ENCODE results near the gene PIEZO2. TPM values are rescaled to one million over a fixed set of nuclear protein-coding genes. Genes with fewer than 3 reads are reported as not detected.
A peak's percentile ranks its signal among the peaks of the same experiment; 100 is the strongest.

The PIEZO2 gene
- total RNA-seq, 1 donor from 2014 or later = 4.2 TPM

DNA sequence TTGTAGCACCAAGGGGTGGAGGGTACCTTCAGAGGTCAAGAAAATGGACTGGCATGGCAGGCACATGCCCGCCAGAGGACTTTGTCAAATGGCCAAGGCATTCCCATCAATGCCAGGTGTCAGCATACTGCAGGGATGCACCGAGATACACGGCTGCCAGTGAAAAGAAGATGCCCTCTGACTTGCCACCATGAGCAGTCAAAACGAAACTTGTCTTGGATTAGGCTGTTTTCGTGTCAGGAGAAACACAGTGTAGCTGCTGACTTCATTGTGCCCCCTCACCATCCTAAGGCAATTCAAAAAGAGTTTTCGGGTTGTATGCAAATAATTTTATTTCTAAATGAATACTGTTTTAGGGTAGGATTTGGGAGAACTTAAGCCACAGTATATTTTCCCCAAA lies 442.1 kb downstream of the PIEZO2 start:
- H3K9me3 ChIP-seq (ENCODE audit: low read depth) = no peaks in the 10 kb centered on the region
- H3K36me3 Mint-ChIP-seq = peaks cover 2% of the 10 kb centered on the region
- TF ChIP-seq EZH2phosphoT487 (IDR thresholded peaks at IDR 0.05) = no peak
- TF ChIP-seq, protein P1, sequence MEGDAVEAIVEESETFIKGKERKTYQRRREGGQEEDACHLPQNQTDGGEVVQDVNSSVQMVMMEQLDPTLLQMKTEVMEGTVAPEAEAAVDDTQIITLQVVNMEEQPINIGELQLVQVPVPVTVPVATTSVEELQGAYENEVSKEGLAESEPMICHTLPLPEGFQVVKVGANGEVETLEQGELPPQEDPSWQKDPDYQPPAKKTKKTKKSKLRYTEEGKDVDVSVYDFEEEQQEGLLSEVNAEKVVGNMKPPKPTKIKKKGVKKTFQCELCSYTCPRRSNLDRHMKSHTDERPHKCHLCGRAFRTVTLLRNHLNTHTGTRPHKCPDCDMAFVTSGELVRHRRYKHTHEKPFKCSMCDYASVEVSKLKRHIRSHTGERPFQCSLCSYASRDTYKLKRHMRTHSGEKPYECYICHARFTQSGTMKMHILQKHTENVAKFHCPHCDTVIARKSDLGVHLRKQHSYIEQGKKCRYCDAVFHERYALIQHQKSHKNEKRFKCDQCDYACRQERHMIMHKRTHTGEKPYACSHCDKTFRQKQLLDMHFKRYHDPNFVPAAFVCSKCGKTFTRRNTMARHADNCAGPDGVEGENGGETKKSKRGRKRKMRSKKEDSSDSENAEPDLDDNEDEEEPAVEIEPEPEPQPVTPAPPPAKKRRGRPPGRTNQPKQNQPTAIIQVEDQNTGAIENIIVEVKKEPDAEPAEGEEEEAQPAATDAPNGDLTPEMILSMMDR (IDR thresholded peaks at IDR 0.05) = no peak
- TF ChIP-seq EZH2 (IDR thresholded peaks at IDR 0.05) = no peak
- H3K9me3 Mint-ChIP-seq = no peaks in the 10 kb centered on the region
- DNase-seq (ENCODE audit: low spot score) = no peak
- no peaks in the 10 kb centered on the region for H3F3A ChIP-seq (ENCODE audit: low read depth)
- no peaks in the 10 kb centered on the region for H4K20me1 ChIP-seq (ENCODE audit: low read depth)
- no peak overlapping the region for H3K27ac ChIP-seq
- H3K9ac ChIP-seq = no peak overlapping the region
- no peak overlapping the region for H3K27ac Mint-ChIP-seq
- no peaks in the 10 kb centered on the region for H3K79me2 ChIP-seq (ENCODE audit: low read depth)
- no peak overlapping the region for H3K4me2 ChIP-seq
- no peaks in the 10 kb centered on the region for H3K4me1 ChIP-seq
- peaks cover 11% of the 10 kb centered on the region for H3K4me1 Mint-ChIP-seq
- no peak overlapping the region for H3K4me3 Mint-ChIP-seq
- H3K27me3 Mint-ChIP-seq (ENCODE audit: insufficient read depth, low read depth) = peaks cover 3% of the 10 kb centered on the region
- no peaks in the 10 kb centered on the region for H3K36me3 ChIP-seq
- no peak overlapping the region for H3K4me3 ChIP-seq
- H3K27me3 ChIP-seq = no peaks in the 10 kb centered on the region
- H2AFZ ChIP-seq (replicated peaks) = no peak overlapping the region

GRCh38 chr18:10705786-10706185 lies 443.6 kb downstream of the PIEZO2 start:
- peaks cover 3% of the 10 kb centered on the region for H3K27me3 Mint-ChIP-seq (ENCODE audit: insufficient read depth, low read depth)
- Histone ChIP-seq H3K9me3 (ENCODE audit: low read depth) (no peaks in the 10 kb centered on the region), H3K9ac (no peak overlapping the region), H3K27ac (no peak overlapping the region), H3K4me2 (no peak overlapping the region), H3K4me3 (no peak overlapping the region), H2AFZ (replicated peaks) (no peak overlapping the region), H3F3A (ENCODE audit: low read depth) (no peaks in the 10 kb centered on the region), H3K79me2 (ENCODE audit: low read depth) (no peaks in the 10 kb centered on the region), H3K27me3 (no peaks in the 10 kb centered on the region), H4K20me1 (ENCODE audit: low read depth) (no peaks in the 10 kb centered on the region), H3K36me3 (no peaks in the 10 kb centered on the region), H3K4me1 (no peaks in the 10 kb centered on the region)
- peaks cover 11% of the 10 kb centered on the region for H3K4me1 Mint-ChIP-seq
- H3K36me3 Mint-ChIP-seq = peaks cover 2% of the 10 kb centered on the region
- no peak overlapping the region for H3K4me3 Mint-ChIP-seq
- TF ChIP-seq EZH2phosphoT487 (IDR thresholded peaks at IDR 0.05) (no peak), EZH2 (IDR thresholded peaks at IDR 0.05) (no peak)
- TF ChIP-seq, protein P1 (IDR thresholded peaks at IDR 0.05) = no peak
- H3K27ac Mint-ChIP-seq = no peak overlapping the region
- peak; percentile 12 for DNase-seq (ENCODE audit: low spot score)
- H3K9me3 Mint-ChIP-seq = no peaks in the 10 kb centered on the region

DNA sequence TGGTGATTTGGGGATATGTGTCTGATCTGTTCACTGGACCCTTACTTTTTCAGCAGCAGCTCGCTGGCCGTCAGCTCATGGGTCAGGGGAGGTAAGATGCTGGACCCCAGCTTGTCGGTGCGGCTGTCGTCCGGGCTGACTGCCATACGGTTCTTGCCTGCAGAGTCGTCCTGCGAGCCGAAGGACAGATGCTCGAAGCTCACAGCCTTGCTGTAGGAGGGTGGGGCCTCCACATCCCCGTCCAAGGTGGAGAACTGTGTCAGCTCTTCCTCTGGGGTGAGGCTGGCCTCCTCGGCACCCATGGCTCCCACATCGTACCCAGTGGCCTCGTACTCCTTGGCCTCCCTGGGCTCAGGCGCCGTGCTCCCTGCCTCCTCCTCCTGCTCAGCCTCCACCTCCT lies 444.1 kb downstream of the PIEZO2 start:
- Histone ChIP-seq H3K4me1 (no peaks in the 10 kb centered on the region), H2AFZ (replicated peaks) (no peak overlapping the region), H3F3A (ENCODE audit: low read depth) (no peaks in the 10 kb centered on the region), H3K9ac (no peak overlapping the region), H4K20me1 (ENCODE audit: low read depth) (no peaks in the 10 kb centered on the region), H3K79me2 (ENCODE audit: low read depth) (no peaks in the 10 kb centered on the region), H3K27me3 (no peaks in the 10 kb centered on the region), H3K36me3 (no peaks in the 10 kb centered on the region), H3K4me3 (no peak overlapping the region), H3K9me3 (ENCODE audit: low read depth) (no peaks in the 10 kb centered on the region), H3K4me2 (no peak overlapping the region), H3K27ac (no peak overlapping the region)
- H3K27me3 Mint-ChIP-seq (ENCODE audit: insufficient read depth, low read depth) = no peaks in the 10 kb centered on the region
- H3K27ac Mint-ChIP-seq = no peak overlapping the region
- TF ChIP-seq, protein P1 (IDR thresholded peaks at IDR 0.05) = no peak
- TF ChIP-seq EZH2phosphoT487 (IDR thresholded peaks at IDR 0.05) (no peak), EZH2 (IDR thresholded peaks at IDR 0.05) (no peak)
- H3K36me3 Mint-ChIP-seq = peaks cover 2% of the 10 kb centered on the region
- H3K9me3 Mint-ChIP-seq = no peaks in the 10 kb centered on the region
- DNase-seq (ENCODE audit: low spot score) = no peak
- H3K4me1 Mint-ChIP-seq = peaks cover 10% of the 10 kb centered on the region
- no peak overlapping the region for H3K4me3 Mint-ChIP-seq
